ENCODE data around the gene GALNTL6.
"Not testable (repeated sequence)": the region's sequence is repeated elsewhere in the genome, so short reads cannot be mapped to it uniquely, and the experiment has no call there.

GALNTL6 gene

DNA sequence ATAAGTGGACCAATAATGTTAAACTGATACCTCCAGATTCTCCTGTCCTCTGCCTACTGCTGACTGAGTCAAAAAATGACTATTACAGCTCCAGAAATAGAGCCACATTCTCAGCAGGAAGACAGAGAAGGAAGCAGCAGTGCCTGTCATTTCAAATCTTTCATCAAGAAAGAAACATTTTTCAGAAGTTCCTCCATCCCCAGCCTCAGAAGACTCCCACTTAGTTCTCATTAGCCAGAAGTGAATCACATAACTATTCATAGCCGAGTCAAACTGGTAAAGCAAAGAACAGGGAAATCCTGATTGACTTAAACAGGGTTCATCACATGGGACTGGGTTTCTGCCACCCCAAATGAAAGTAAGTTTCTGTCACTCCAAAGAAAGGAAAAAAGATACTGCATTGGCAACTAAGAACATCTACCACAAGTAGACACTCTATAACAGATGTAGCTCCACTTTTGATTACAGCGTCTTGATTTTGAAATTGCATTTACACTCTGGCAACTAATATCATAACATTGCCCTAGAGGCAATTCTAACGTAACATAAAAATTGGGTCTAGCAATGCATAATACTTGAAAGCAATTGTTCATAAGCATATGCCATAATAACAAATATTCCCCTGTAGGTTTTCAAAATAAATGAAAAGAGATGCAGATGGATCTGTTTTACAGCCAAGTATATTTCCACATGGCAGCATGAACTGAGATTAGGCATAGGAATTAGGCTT, 599.8 kb downstream of the GALNTL6 start:
- DNase-seq, result no peak

DNA sequence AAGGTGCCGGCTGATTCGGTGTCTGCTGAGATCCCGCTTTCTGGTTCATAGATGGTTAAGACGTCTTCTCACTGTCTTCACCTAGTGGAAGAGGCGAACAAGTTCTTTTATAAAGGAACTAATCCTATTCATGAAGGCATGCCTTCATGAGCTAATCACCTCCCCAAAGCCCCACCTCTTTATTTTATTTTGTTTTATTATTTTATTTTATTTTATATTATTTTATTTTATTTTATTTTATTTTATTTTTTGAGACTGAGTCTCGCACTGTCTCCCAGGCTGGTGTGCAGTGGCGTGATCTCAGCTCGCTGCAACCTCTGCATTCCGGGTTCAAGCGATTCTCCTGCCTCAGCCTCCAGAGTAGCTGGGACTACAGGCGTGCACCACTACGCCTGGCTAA, 615.8 kb downstream of the GALNTL6 start:
- not testable (repeated sequence) for DNase-seq

DNA sequence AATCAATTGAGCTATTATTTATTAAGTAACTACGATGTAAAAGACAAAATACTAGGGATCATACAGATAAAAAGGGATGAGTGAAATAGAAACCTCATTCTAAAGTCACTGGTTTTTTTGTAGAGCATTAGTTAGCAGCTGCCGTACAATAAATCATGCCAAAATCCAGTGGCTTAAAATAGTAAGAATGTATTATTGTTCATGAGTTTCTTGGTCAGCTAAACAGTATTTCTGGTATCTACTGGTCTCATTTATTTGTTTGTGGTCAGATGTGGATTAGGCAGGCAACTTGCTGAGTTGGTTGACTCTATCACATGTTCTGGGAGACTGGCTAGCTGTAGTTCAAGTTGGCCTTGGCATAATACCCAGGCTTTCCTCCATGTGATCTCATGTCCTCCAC, 667.3 kb downstream of the GALNTL6 start:
- no peak for DNase-seq

DNA sequence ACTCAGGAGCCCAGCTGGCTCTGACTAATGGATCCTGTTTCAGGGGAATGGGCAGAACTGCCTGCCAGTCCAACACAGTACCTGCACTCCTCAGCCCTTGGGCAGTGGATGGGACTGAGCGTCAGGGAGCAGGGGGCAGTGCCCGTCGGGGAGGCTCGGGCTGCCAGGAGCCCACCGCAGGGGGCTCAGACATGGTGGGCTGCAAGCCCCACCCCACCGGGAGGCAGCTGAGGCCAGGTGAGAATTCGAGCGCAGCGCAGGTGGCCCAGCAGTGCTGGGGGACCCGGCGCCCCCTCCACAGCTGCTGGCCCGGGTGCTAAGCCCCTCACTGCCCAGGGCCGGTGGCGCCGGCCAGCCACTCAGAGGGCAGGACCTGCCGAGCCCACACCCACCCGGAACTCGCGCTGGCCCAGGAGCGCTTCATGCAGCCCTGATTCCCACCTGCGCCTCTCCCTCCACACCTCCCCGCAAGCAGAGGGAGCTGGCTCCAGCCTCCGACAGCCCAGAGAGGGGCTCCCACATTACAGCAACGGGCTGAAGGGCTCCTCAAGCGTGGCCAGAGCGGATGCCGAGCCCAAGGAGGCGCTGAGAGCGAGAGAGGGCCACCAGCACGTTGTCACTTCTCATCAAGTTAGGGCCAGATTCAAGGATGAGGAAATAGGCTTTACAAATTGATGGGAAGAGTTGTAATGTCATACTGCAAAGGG, 668.8 kb downstream of the GALNTL6 start:
- DNase-seq, result no peak

DNA sequence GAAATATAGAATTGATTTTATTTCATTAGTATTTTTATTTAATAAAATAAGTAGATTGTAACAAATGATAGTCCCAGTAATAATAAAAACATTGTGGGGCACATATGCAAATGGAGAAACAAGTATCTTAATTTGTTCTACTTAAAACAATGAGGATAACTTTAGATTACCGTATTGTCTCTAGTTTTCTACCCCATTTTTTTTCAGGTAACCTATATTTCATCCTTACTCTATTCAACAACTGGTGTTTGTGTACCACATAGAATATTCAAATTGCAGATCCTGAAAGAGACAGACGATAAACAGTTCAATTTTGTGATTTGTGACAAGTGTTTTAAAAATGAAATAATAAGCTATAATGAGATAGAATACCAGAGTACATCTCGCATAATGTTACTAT, 671.8 kb downstream of the GALNTL6 start:
- no peak for DNase-seq

DNA sequence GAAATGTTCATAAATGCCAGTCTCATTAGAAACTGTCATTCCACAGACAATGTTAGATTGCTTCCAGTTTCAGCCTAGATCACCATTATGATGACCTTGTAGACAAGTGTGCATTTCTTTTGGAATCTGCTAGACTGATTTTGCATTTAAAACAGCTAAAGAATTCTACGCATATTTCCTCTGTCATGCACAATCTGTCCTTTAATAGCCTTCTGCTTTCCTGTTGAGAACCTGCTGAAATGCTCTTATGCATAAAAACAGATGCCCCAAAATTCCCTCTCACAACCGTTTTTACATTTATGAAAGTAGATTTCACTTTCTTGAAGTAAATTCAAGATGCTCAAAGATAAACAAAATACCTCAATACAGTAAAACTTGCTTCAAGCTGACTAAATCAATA, 673.3 kb downstream of the GALNTL6 start:
- DNase-seq, result no peak

DNA sequence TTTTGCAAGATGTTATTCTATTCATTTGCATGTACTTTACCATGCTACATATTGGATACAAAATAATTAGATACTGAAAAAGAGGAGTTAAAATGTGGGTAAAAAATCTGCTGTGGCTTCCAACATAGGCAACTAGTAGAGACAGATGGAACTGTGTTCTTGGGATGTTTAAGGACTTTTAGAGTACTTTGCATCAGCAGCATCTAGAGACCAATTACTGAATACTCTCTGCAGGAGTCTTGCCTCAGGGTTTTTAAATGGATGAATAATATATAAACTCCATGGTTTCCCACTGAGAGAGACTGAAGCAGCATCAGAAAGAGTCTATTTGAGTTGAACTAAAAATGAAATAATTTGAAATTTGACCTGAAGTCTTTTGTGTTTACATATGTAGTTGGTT, 676.7 kb downstream of the GALNTL6 start:
- no peak for DNase-seq

DNA sequence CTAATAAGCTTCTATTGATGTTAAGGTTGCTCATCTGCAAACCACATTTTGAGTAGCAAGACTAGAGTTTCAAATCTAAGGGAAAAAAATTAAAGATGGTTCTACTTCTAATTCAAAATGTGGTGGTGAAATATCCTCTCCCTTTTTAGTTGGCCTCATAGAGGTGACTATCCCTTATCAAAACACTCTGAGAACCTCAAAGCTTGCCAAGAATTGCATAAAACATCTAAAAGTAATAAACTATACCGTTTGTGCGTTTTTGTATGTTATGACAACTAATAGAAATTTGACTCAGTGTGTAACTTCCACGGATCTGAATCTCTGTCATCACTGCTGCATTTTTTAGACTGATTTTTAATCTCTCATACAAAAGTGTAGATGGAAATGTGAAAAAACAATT, 682.6 kb downstream of the GALNTL6 start:
- DNase-seq, result no peak

DNA sequence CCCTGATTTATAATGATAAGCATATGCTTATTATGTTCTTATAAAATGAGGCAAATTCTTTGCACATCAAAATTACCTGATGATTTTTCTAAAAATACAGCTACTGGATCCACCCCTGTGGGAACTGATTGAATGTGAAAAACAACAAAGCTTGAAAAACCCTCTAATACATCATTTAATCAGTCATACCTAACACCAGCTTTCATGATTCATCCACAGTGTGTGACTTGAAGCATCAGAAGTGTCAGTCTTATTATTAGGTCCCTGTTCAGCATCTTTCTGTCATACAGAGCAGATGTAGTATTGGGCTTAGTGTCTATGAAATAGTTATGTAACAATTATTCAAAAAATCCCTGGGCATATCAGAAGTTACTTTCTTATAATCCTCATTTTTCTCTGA, 684.1 kb downstream of the GALNTL6 start:
- no peak for DNase-seq

DNA sequence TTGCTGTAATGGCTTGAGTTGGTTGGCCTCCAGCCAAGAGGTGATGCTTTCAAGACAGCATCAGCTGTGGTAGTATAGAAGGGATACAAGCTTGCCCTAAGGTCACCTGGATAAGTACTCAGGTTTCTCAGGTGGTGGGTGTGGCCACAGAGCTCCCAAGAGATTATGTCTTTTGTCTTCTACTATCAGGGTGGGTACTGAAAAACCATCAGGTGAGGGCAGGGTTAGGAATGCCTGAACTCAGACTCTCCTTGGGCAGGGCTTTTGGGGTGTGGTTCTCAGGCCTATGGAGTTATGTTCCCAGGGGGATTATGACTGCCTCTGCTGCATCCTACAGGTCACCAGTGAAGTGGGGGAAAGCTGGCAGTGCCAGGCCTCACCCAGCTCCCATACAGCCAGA, 700.8 kb downstream of the GALNTL6 start:
- no peak for DNase-seq

DNA sequence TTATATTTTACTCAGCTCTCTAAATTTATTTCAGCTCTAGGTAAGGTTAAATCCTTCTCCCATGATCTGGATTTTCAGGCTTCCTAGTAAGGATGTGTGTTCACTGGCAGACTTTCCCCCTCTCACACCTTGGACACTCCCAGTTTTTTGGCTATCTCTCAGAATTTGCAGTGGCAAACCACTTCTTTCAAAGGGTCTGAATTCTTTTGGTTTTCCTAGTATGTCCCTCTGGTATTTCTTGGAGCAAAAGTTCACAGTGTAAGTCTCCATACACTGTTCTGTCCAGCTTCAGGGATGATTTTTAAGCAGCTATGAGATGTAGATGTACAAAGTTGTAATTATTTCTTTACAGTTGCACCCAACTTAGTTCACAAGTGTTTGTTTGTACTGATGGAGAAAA, 701.6 kb downstream of the GALNTL6 start:
- DNase-seq, result no peak

DNA sequence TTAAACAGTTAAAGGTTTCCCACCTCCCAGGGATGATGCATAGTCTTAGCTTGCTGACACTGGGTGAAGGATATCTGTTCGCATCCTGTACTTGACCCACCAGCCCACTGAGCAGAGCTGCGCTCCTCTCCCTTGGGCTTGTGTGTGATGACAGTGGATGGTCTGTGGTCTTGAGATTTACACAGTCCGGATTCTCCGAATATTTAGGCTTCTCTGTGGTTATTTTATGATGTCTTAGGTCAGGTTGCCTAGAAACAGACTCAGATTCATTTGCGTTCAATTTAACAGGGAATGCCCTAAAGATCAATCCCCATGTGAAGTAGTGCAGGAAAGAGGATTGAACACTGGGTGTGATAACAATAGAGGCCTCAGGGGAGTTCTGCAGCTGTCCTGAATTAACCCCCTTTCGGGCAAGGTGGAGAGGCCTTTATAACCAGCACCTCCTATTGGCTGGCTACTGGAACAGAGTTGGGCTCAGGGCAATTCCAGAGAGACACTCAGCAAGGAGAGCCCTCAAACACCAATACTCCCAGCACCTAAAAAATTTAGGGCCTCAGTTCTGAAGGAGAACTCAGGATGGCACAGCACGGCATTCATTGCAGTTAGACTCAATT, 702.2 kb downstream of the GALNTL6 start:
- DNase-seq, result no peak

DNA sequence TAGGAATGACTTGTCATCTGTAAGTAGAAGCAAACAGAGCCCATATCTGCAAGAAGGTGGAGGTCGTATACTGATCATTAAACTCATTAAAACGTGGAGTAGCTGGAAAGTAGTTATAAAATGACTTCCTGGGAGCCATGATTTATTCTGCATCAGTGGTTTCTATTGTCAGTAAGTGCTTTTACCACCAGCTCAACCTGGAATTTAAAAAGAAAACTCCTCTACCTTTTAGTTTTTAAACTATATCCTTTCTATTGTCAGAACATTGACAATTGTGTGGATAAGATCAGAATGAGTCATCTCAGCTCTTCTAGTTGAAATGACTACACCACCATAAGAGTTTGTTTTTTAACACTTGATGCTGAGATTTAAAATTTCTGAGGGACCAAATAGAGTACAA, 704.2 kb downstream of the GALNTL6 start:
- DNase-seq, result no peak

DNA sequence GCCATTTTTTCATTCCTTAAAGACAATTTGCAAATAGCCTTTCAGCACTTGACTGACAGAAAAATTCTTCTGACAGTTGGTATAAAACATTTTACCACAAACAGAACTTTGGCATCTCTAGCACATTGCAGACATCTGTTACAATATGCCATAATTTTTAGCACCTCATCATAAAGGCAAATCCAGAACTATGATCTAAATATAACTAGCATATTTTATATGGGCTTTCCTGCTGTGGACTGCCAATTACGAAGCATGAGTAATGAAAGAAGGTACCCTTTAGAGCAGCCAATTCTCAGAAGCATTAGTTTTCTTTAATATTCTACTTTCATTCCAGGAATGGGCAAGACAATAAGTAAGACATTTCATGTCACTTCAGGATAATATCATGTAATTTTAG, 708.0 kb downstream of the GALNTL6 start:
- DNase-seq, result no peak

DNA sequence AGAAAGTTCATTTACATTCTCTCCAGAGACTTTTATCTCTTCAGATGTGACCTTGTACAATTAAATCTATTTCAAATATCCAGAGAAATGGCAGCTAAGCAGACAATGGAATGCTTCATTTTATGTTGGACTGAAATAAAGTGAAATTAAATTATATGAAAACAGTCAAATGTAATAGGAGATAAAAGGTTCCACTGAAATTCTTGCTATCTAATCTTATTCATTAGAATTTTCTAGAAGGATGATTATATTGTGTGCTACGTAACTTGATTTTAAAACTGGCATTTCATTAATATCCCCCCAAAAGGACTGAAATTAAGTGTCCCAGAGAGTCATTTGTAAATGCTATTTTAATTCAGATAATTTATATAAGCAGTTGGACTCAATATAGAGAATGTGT, 708.5 kb downstream of the GALNTL6 start:
- DNase-seq, result no peak

DNA sequence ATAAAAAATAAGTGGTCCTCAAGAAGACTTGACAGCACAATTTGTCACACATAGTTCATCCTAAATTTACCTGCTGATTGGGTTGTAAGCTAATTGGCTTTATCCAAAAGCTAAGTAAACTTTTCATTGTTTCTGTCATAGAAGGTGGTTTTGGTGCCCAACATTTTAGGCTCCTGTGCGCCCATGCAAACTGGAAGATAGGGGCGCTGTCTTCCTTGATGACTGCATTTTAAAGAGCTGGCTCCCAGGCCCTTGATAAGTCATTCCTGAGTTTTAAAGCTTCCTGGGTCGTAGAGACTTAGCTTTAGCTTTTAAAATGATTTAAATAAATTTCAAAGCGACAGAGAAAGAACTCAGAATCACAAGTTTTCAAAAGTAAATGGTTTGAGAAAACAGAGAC, 730.0 kb downstream of the GALNTL6 start:
- no peak for DNase-seq

DNA sequence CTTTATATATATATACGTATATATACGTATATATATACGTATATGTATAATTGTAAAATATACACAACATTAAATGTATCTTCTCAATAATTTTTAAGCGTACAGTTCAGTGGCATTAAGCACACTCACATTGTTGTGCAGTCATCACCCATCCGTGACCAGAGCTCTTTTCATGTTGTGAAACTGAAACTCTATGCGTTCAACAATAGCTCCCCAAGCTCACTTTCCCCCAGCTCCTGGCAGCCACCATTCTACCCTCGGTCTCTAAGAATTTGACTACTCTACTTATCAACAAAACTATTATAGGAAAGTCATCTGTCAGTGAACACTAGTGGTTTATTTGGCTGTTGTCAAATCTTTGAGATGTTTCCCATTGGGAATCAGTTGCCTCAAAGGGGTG, 733.6 kb downstream of the GALNTL6 start:
- no peak for DNase-seq

DNA sequence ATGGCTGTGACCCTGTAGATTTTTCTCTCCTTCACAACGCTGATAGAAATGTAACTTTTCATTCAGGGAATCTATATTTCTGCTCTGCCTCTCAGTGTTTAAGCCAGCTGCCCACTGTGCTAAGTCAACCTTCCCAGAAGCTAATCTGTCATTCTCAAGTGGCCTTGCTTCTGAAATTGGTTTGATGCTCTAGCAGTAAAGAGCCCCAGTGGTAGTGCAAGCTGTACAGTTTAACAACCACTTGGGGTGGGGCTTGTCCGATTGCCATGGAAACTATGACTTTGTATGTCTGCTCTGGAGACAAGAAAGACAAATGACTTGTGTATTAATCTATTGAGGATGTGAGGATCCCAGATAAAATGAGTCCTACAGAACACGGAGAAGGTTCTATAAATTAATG, 734.5 kb downstream of the GALNTL6 start:
- no peak for DNase-seq

DNA sequence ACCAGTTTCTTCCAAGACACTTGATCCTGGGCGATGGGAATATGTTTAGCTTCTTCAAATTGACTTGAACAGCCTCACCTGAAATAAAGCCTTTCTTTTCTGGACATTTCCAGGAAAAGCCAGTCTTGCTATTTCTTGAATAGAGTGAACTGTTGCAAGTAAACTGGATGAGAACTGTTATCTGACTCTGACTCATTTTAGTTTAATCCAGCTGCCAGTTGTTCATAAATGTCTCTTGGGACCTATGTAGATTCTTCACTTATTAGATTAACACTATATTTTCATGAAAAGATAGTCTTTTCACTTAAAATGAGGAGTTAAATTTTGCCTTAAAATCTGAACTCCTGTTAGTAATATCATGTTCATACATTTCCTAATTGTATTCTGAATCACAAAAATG, 740.0 kb downstream of the GALNTL6 start:
- no peak for DNase-seq

DNA sequence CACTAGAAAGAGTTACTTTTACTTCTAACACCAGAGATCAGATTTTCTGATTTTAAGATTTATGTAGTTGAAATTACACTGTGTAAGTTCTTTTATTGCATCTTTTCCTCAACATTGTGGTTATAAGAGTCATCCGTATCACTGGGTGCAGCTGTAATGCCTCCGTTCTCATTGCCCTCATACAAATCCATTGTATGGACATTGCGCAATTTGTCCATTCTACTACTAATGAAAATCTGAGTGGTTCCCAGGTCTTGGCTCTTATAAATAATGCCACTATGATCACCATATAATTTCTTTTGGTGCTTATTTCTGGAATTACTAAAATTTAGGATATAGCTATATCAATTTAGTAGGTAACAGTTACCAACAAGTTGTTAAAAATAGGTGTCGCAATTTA, 741.4 kb downstream of the GALNTL6 start:
- DNase-seq, result no peak

DNA sequence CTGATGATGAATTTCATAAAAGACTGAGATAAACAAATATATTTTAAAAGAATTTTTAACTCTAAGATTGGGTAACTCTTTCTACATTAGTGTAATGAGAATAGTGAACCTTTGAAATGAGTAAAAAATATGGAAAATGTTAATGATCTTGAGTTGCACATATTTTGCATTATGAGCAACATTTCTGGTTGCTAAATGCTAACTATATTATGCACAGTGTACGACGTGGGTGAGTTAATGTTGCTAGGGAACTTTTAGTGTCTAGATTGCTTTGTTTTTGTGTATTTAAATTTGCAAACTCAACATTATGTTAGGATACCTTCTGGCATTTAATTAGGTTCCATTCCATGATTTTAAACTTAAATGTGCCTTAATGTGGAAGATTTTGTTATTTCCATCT, 742.5 kb downstream of the GALNTL6 start:
- DNase-seq, result no peak

DNA sequence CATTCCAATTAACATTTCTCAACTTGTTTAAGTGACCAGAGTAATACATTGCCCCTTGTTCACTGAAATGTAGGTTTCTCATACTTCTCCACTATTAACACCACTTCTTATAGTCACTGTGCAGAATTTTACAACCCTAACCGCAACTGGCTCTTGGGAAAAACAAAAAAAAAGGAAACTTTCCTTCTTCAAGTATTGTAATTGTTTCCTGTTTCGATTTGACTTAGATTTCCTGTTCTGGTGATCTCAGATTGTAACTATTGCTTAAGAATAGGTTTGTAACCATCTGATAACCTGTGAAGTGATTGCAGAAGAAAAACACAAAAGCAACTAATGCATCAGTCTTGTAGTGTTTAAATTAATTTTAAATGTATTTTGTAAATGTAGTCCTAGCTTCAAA, 760.7 kb downstream of the GALNTL6 start:
- no peak for DNase-seq

DNA sequence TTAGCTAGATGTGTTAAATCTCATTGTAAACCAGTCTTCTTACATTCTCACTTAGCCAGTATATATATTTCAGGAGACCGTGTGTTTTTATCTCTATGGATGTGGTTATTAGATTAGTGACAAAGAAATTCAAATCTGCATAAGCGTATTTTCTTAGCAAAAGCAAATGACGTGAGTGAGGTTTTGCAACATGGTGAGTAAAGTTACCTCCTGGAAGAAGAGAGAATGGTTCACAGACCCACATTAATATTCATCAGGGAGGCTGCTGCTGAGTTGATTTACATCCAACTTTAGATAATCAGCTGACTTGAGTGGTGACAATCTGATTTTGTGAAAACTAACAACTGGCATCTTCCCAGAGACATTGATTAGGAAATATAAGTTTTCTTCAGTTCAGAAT, 765.5 kb downstream of the GALNTL6 start:
- DNase-seq, result no peak

DNA sequence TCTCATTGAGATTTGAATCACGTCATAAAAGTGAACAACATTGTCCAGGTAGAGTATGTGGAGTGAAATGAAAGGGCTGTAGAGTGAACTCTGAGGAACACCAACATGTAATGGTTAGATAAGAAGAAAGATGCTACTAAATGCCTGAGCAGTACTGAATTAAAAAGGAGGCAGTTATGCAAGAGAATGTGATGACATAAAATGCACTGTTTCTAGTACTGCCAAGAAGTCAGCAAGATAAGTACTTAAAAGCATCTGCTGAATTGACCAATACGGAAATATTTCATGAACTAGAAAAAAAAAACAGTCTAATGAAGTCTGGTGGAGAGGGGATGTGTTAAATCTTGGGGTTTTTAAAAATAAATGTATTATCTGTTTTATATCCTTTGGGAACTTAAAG, 771.6 kb downstream of the GALNTL6 start:
- DNase-seq, result no peak

DNA sequence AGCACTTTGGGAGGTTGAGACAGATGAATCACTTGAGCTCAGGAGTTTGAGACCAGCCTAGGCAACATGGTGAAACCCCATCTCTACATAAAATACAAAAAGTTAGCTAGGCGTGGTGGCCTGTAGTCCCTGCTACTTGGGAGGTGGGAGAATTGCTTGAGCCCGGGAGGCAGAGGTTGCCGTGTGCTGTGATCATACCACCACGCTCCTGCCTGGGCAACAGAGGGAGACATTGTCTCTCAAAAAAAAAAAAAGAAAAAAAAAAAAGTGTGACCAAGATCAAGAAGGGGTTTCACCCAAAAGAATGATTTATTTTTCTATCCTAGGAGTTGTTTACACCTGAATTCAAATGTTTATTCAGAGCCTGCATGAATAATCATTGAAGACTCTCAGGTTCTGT, 783.0 kb downstream of the GALNTL6 start:
- DNase-seq, result no peak

All from GOT3 (cell line).